Esophagus muscularis mucosa (tissue), 3 donors: ENCODE results near the gene SMIM38.

Experiments used
- CTCF ChIP-seq, 3 experiments: fragments of 200-600 bp in 2 of 3; fragments of 450-650 bp in 1 of 3; sonication (generic) in 2 of 3; IDR thresholded peaks; one replicate each; pipeline ENCODE4 v1.5.1; 2017 to 2019; ENCODE audit warnings: antibody characterized with exemption in 3 of 3, mild to moderate bottlenecking in 2 of 3, moderate library complexity in 1 of 3
- POLR2A ChIP-seq: fragments of 450-650 bp; IDR thresholded peaks from one replicate; pipeline ENCODE4 v1.6.1; 2017; ENCODE audit warnings: antibody characterized with exemption, moderate library complexity, mild to moderate bottlenecking, low read depth

GRCh38 chr11:69174841-69175240, 19.1 kb downstream of the SMIM38 start:
- TF ChIP-seq POLR2A, result no peak
- no peak for TF ChIP-seq CTCF (IDR thresholded peaks at IDR 0.05)
